Left renal cortex interstitium (tissue), 4 donors: Measurements from ENCODE around the gene GMPR2. TPM values are rescaled to one million over a fixed set of nuclear protein-coding genes. Genes with fewer than 3 reads are reported as not detected.

ENCODE experiments used
- DNase-seq, 4 donors: peaks; one replicate each; pipeline ENCODE4 v3.0.0-alpha.2; 2013; ENCODE audit warnings: low read depth in 4 of 4, low spot score in 2 of 4, missing footprints in 1 of 4
- polyA plus RNA-seq, 4 donors: library from polyadenylated mRNA; unstranded; fragments of 120-200 nt; gene quantifications; one replicate each; pipeline ENCODE4 v1.2.1, GENCODE V29; 2013; ENCODE audit not compliant: insufficient read length in 4 of 4

GMPR2 gene
- polyA plus RNA-seq, 4 donors = 106 to 121 (median 117) TPM

GRCh38 chr14:24263848-24264247, 31.1 kb downstream of the GMPR2 start:
- no peak for DNase-seq

- no peak for DNase-seq
Measured at GRCh38 chr14:24264298-24264697, 31.6 kb downstream of the GMPR2 start.

- no peak for DNase-seq
Measured at GRCh38 chr14:24266344-24267244, 33.9 kb downstream of the GMPR2 start.

GRCh38 chr14:24267516-24267915, 34.8 kb downstream of the GMPR2 start:
- no peak for DNase-seq

GRCh38 chr14:24268225-24268624, 35.5 kb downstream of the GMPR2 start:
- no peak for DNase-seq

GRCh38 chr14:24269368-24269767, 36.6 kb downstream of the GMPR2 start:
- no peak for DNase-seq

- DNase-seq = no peak
Measured at GRCh38 chr14:24269910-24270536, 37.3 kb downstream of the GMPR2 start.

- no peak for DNase-seq
Measured at GRCh38 chr14:24270537-24271133, 37.9 kb downstream of the GMPR2 start.

GRCh38 chr14:24271134-24271833, 38.6 kb downstream of the GMPR2 start, which contains the start of gene RABGGTA:
RABGGTA (minus strand) TSS chr14:24271597; CDS start chr14:24271115, 482 bp downstream.
- peak; percentile 63 to 83 (median 77) for DNase-seq

- no peak for DNase-seq
Measured at GRCh38 chr14:24271834-24272263, 39.1 kb downstream of the GMPR2 start.

GRCh38 chr14:24272467-24272866, 39.7 kb downstream of the GMPR2 start:
- DNase-seq = no peak

- DNase-seq = no peak
Measured at GRCh38 chr14:24273422-24273998, 40.8 kb downstream of the GMPR2 start.

GRCh38 chr14:24274101-24274543, 41.4 kb downstream of the GMPR2 start:
- no peak for DNase-seq

- DNase-seq = no peak
Measured at GRCh38 chr14:24277071-24277470, 44.3 kb downstream of the GMPR2 start.

- no peak for DNase-seq
Measured at GRCh38 chr14:24277606-24278321, 45.0 kb downstream of the GMPR2 start.

- no peak for DNase-seq
Measured at GRCh38 chr14:24278424-24278823, 45.7 kb downstream of the GMPR2 start.

- no peak for DNase-seq
Measured at GRCh38 chr14:24279301-24280186, 46.8 kb downstream of the GMPR2 start.

- DNase-seq = no peak
Measured at GRCh38 chr14:24280797-24281460, 48.2 kb downstream of the GMPR2 start.
